ENCODE results near the gene SMAD5. TPM values are rescaled to one million over a fixed set of nuclear protein-coding genes. Genes with fewer than 3 reads are reported as not detected.

Gene SMAD5
- total and polyA plus RNA-seq, 8 donors: 4.3 to 46.1 (median 20.7) TPM

DNA sequence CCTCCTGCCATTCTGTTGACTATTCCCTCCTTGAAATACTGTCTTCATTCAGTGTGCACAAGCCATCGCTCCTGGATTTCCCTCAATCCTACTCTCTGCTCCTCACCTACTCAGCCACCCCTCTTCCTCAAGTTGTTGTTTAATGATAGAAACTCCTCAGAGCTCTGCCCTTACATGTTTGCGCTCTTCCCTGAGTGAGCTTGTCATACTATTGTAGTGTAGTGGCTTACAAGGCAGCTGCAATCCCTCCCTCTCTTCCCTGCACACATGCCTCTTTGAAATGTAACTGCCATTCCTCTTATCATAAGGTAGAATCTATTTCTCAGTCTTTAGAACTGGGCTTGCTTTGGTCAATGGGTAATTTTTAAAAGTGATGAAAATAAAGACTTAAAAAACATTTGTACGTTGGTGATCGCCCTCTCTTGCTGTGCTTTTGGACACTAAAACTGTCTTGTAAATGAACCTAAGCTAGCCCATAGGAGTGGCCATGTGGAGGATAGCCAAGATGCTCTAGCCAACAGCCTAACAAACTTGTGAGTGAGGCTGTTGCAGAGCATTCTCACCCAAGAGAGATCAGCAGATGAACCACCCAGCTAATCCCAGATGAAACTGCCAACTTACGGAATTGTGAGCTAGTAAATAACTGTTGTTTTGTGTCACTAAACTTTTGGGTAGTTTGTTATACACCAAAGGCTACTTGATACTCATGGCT lies 18.1 kb upstream of the SMAD5 start:
- no peaks in the 10 kb centered on the region for H3K27me3 ChIP-seq
- no peaks in the 10 kb centered on the region for H3K4me1 ChIP-seq
- WGBS, 2 donors: 91 to 94% methylated on average over 5 of the region's 5 CpGs
- intact Hi-C loops (cut with DNase I): no loop called here
- ATAC-seq (no peak), FAIRE-seq (no peak), DNase-seq (no peak)
- TF ChIP-seq, protein P1, sequence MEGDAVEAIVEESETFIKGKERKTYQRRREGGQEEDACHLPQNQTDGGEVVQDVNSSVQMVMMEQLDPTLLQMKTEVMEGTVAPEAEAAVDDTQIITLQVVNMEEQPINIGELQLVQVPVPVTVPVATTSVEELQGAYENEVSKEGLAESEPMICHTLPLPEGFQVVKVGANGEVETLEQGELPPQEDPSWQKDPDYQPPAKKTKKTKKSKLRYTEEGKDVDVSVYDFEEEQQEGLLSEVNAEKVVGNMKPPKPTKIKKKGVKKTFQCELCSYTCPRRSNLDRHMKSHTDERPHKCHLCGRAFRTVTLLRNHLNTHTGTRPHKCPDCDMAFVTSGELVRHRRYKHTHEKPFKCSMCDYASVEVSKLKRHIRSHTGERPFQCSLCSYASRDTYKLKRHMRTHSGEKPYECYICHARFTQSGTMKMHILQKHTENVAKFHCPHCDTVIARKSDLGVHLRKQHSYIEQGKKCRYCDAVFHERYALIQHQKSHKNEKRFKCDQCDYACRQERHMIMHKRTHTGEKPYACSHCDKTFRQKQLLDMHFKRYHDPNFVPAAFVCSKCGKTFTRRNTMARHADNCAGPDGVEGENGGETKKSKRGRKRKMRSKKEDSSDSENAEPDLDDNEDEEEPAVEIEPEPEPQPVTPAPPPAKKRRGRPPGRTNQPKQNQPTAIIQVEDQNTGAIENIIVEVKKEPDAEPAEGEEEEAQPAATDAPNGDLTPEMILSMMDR (IDR thresholded peaks at IDR 0.05): no peak
- H3K9me3 ChIP-seq: no peaks in the 10 kb centered on the region
- no peak overlapping the region for H3K27ac ChIP-seq
- no peak overlapping the region for H3K4me3 ChIP-seq
- no peaks in the 10 kb centered on the region for H3K36me3 ChIP-seq

DNA sequence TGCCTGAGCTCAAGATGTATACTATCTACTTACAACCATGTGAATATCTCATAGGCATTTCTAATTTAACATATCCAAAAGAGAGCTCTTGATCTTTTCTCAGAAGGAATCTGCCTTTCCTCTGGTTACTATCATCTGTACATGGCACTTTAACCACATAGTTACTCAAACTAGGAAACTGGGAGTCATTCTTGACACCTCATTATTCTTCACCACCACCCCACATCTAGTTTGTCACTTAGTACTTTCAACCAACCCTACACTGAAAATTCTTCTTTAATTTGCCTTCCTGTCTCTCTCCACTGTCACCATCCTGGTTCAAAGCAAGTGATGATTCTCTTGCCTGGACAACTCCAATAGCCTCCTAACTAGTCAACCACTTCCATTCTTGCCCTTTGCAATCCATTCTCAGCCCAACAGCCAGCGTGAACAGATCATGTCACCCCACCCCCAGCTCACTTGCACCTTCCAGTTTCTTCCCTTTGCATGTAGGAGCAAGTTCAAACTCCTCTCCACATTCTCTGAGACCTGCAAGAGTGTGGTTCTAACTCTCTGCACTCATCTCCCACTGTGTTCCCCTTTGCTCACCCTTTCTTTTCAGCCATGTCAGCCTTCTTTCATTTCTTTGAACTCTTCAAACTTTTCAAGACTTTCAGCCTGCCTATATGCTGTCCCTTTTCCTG lies 17.3 kb upstream of the SMAD5 start:
- DNase-seq (no peak), FAIRE-seq (no peak), ATAC-seq (no peak)
- H3K27me3 ChIP-seq: no peaks in the 10 kb centered on the region
- intact Hi-C loops (cut with DNase I): no loop called here
- no peak overlapping the region for H3K4me3 ChIP-seq
- TF ChIP-seq, protein P1 (IDR thresholded peaks at IDR 0.05): no peak
- H3K27ac ChIP-seq: no peak overlapping the region
- no peaks in the 10 kb centered on the region for H3K9me3 ChIP-seq
- WGBS, 2 donors: 79 to 85% methylated on average over 1 of the region's 1 CpG
- H3K36me3 ChIP-seq: no peaks in the 10 kb centered on the region
- H3K4me1 ChIP-seq: no peaks in the 10 kb centered on the region

DNA sequence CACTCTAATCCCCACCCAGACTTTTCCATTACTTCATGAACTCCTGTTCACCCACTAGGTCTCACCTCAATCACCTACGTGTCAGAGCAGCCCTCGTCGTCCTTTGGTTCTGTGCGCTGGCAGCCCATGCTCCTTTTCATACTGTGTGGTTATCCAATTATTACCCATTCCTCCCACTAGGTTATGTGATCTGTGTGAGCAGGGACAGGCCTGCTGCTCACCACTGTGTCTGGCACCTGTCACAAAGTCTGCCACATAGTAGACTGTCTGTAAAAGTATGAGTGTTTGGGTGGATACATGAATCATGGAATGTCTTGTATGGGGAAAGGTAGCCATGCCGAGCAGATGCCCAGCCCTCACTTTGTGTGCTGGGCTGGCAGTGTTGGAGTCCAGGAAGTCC lies 12.1 kb upstream of the SMAD5 start:
- Histone ChIP-seq H3K4me1 (peaks cover 0 to 5% (median 0%) of the 10 kb centered on the region in 3 donors), H3K9me3 (no peaks in the 10 kb centered on the region), H3K36me3 (no peaks in the 10 kb centered on the region), H3K27me3 (no peaks in the 10 kb centered on the region), H3K27ac (no peak overlapping the region), H3K4me3 (no peak overlapping the region)
- no peak for FAIRE-seq
- ATAC-seq: no peak
- DNase-seq: no peak
- TF ChIP-seq, protein P1 (IDR thresholded peaks at IDR 0.05): no peak
- WGBS, 2 donors: 87 to 88% methylated on average over 5 of the region's 5 CpGs
- intact Hi-C loops (cut with DNase I): no loop called here

DNA sequence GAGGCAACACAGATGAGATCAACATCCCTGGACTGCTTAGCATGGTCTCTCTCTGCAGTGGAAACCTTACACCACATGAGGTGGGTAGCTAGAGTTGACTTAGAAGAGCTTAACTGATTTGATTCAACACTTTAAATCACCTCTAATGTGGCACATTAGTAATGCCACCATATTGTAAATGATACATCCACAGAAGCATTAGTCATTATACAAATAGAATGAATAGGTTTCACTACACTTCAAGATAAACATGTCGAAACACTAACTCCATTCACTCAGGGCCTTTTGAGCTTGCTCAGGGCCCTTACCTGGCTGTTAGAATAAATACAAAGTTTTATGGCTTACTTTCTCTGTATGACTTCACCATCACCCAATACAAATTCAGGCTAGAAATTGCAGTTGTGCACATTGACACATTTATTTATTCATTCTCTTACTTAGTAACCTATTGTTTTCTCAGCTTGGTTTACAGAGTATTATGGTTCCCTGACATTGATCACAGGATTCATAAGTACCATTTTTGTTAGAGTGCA lies 9.3 kb upstream of the SMAD5 start:
- WGBS, 2 donors: 18 to 29% methylated on average over 1 of the region's 1 CpG
- Histone ChIP-seq H3K9me3 (no peaks in the 10 kb centered on the region), H3K4me1 (peaks cover 0 to 5% (median 0%) of the 10 kb centered on the region in 3 donors), H3K4me3 (no peak overlapping the region), H3K36me3 (no peaks in the 10 kb centered on the region), H3K27ac (peak overlapping the region in 2 of 4 donors; percentile 34 to 62), H3K27me3 (no peaks in the 10 kb centered on the region)
- ATAC-seq (peak; percentile 83 to 93 (median 90)), DNase-seq (peak in 1 of 6 donors; percentile 21), FAIRE-seq (peak; percentile 83)
- TF ChIP-seq, protein P1 (IDR thresholded peaks at IDR 0.05): no peak
- intact Hi-C loops (cut with DNase I): no loop called here

All from pancreas (tissue), 10 donors.